ENCODE data around the gene PMM2.
"Not testable (repeated sequence)": the region's sequence is repeated elsewhere in the genome, so short reads cannot be mapped to it uniquely, and the experiment has no call there.

The PMM2 gene

DNA sequence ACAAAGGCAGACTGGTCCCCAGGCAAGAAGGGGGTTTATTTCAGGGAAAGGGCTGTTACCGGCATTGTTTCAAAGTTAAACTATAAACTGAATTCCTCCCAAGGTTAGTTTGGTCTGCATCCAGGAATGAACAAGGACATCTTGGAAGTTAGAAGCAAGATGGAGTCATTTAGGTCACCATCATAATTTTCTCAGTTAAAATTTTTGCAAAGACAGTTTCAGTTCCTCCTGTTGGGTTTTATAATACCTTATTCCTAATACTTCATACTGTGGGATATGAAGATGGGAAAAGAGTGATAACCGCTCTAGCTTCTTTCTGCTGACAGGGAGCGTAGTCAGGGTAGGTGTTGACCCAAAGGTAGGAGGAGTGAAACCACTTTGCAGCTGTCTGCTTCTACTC, 24.8 kb downstream of the PMM2 start:
- no peak for DNase-seq

DNA sequence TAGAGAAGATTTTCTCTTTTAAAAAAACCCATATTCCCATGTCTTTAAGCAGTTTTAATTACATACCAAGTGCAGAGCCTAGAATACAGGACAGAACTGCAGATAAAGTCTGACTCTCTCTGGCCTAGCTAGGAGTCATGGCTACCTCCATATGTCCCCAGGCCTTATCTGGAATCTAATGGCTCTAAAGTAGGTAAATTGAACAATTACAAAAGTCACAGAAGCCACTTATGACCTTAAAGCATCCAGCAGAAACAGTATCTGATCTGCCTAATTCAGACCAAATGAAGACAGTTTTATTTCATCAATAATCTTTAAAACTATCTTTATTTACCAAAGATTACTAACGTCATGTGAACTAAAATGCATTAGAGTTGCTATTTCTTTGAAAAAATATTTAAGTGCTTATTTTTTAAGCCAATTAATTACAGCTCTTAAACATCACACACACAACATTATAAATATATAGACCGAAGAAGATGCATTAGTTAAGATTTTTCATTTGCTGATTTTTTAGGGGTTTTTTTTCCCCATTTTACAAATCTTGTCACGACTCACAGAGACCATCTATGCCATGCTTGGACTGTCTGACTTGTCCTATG, 28.7 kb downstream of the PMM2 start:
- no peak for DNase-seq

DNA sequence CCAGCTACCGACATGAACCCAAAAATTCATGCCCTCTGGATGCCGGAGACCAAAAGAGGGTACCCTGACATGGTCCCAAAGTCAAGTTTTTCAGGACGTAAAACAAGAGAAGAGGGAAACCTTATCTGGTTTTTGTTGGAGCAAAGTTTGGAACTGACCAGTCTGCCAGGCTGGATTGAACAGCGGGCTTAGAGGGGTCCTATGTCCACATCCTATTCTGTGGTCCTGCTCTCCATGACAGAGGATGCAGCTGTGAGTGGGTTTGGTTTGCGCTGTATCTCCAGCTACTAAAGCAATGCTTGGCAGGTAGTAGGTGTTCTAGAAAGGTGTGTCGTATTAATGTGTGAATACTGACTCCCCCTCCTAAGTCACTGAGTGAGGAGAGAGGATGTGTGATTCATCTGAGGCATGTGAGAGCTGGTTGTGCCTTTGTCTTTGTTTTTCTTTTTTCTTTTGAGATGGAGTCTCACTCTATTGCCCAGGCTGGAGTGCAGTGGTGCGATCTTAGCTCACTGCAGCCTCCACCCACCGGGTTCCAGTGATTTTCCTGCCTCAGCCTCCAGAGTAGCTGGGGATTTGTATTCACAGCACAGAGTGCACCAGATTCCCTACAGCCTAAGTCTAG, 31.0 kb downstream of the PMM2 start:
- DNase-seq, result no peak

DNA sequence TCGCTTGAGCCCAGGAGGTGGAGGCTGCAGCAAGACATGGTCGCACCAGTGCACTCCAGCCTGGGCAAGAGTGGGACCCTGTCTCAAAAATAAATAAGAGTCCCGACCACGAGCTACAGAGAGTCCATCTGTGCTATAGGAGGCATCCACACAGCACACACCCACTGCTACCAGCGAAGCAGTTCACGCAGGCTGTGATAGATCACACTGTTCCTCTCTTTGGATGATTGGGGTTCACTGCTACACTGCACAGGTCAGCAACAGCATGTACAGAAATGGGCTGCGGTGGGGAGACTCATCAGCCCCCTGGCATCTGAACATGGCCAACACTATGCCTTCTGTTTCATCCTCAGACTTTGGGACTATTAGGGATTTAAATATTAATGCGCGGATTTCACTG, 33.8 kb downstream of the PMM2 start:
- no peak for DNase-seq

DNA sequence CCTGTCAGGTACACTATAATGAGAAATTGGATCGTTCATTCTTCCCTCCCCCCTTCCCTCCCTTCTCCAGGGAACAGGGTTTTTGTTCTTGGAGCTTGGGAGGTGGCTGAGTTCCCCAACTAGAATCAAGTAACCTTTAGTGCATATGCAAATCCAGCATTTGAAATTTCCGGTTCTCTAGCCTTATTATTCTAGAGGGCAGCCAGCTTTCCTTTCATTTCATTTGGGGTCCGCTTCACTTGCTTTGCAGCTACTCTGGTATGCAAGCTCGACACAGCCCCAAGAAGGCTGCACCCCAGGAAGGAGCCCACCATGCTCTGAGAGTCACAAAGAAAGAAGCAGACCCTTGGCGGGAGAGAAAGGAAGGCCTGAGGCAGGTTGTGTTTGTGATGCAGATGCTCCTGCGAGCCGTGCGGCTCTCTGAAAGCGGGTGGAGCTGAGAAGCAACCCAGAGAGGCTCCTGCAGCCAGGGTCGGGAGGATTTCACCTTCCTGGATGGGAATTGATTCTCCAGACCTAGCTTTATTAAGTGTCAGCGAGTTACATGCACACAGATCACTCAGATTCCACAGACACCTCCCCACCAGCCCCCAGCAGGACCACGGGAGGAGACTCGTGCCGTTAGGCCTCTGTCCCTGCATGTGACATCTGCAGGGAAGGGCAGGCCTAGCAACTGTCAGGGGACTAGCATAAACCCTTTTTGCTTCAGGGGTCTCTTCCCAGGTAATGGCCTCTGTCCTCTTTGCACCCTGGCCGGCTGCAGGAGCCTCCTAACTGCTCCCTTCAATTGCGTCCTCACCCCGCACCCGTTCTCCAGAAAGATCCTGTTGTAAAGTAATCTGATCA, 34.5 kb downstream of the PMM2 start:
- no peak for DNase-seq

DNA sequence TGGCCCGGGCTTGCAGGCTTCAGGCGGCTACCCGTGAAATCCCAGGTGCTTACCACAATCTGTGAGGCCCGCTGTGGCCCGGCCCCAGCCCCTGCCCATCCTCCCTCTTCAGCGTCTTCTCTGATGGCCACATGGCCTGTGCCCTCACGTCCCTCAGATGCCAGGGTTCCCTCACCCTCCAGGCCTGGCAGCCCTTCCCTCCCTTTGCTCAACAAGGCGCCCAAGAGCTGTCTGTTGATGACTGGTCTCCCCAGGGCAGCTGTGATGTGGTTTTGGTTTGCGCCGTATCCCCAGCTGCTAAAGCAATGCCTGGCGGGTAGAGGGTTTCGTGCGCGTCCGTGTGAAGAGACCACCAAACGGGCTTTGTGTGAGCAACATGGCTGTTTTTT, 35.1 kb downstream of the PMM2 start:
- no peak for DNase-seq

DNA sequence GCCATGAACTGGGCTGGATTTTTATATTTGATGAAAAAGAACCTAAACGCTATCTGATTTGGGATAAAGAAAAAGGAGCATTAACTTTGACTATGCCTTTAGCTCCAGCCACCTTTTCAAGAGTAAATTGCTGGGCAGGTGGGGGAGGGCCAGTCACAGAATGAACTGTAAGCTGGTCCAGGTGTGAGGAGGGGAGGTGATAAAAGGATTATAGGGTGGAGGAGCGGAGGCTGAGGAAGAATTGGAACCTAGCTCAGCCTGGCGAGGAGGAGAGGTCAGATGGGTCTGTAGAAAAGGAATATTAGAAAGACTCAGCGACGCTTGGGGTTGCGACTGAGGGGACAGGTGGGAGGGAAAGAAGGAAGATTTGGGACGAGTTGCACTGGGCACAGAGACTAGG, 39.2 kb downstream of the PMM2 start:
- DNase-seq, result not testable (repeated sequence)

DNA sequence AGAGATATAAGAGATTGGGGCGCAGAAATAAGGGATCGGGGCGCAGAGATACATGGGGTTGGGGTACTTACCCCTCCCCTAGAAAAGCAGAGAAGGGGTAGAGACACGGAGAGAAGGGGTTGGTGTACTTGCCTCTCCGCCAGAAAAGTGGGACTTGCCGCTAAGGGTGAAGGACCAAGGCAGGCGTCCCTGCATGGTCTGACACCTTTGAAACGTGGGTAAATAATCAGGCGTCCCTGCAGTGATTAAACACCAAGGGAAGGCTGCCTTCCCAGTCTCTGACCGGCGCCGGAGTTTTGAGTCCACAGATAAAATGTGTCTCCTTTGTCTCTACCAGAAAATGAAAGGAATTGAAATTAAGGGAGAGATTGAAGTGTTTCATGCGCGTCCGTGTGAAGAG, 40.0 kb downstream of the PMM2 start:
- DNase-seq, result not testable (repeated sequence)

DNA sequence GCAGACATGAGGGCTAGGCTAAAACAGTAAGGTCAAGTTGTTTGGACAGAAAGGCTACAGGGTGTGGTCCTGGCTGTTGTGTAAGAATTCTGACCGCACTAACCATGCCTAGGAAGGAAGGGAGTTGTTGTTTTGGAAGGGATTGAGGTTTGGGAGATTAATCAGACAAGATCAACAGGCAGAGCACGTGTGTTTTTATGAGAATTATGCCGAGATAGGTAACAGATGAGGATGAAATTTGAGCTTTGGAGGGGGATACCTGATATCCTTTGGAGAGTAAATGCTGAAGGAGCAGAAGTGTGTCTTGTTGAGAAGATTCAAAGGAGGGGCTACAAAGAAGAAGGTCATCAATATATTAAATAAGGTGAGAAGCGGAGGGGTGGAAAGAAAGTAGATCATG, 44.4 kb downstream of the PMM2 start:
- not testable (repeated sequence) for DNase-seq

DNA sequence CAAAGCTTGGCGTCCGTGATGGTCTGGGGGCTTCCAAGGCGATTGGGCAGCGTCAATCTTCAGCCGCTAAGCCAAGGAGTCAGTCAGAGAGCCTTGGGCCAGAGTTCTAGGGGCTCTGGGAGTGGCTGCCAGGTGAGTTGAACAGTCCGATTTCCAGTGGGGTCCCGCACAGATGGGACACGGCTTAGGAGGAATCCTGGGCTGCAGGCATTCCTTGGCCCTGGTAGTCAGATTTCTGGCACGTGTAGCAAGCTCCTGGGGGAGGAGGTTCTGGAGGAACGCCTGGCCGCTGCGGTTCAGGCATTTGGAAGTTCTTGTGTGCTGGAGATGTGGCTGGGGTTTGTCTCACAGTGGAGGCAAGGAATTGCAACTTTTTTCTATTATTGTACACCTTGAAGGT, 45.7 kb downstream of the PMM2 start:
- not testable (repeated sequence) for DNase-seq

DNA sequence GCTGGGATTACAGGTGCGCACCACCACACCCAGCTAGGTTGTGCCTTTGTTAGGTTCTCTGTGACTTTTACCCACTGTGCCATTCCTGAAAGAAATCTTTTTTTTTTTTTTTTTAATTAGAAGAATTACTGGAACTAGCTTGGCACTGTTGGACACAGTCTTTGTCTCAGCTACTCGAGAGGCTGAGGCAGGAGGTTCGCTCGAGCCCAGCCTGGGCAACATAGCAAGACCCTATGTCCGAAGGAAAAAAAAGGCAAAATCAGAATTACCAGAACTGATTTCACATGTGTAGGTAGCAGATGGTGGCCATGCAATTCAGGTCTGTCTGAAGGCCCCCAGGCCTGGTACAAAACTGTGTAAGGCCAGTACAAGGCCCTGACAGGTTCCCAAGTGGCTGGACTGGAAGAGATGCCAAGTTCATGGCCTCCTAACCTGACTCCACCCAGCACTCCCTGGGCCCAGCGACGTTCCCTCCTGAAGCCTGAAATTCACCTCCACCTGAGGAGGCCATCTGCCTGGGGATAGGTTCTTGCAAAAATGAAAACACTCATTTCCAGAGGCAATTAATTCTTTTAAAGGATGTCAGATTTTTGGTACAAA, 48.2 kb downstream of the PMM2 start:
- no peak for DNase-seq

DNA sequence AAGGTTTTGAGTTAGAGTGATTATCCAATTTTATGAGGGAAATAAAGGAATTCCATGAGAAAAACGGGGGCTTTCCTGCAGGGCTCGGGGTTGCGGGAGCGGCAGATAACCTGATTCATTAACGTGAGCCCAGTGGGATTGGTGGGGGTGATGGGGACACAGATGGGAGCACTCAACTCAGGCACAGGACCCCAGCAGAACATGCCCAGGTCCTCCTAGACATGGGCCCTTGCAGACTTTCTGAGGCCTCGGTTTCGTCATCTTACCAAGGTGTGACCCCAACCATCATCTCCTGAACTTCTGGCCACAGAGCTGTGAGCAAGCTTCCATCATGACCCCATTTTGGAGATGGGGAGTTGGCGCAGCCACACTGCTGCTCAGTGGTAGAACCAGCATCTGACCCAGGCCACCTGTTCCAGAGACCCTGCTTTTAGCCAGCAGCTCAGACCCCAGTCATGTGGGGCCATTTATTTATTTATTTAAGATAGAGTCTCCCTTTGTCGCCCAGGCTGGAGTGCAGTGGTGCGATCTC, 48.8 kb downstream of the PMM2 start:
- no peak for DNase-seq

DNA sequence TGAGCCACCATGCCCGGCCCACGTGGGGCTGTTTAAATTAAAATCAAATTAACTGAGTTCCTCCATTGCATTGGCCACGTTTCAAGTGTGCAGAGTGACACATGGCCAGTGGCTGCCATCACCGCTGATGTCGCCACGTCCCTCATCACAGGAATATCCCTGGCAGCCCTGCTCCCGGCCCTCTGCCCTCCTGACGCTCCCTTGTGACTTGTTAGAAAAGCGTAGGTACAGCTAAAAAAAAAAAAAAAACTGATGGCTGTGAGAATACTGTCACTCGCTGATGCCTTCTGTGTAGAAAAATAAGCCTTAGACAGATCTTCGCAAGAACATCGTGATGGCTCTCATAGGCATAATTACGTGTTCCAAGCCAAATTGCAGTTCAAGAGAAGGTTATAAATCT, 49.5 kb downstream of the PMM2 start:
- no peak for DNase-seq

DNA sequence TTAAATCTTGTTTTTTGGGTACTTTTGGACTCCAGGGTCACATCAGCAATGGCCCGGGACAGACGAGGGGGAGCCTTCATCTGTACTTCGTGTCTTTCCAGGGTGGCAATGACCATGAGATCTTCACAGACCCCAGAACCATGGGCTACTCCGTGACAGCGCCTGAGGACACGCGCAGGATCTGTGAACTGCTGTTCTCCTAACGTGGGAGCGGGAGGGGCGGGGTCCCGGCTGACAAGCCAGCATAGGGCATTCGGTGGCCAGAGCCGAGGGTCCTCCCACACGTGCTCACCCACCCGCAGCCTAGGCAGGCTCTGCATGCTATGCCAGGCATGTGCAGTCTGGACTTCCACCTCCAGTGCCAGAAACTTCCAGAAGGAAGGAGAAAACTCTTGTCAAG, 50.0 kb downstream of the PMM2 start:
- no peak for DNase-seq

DNA sequence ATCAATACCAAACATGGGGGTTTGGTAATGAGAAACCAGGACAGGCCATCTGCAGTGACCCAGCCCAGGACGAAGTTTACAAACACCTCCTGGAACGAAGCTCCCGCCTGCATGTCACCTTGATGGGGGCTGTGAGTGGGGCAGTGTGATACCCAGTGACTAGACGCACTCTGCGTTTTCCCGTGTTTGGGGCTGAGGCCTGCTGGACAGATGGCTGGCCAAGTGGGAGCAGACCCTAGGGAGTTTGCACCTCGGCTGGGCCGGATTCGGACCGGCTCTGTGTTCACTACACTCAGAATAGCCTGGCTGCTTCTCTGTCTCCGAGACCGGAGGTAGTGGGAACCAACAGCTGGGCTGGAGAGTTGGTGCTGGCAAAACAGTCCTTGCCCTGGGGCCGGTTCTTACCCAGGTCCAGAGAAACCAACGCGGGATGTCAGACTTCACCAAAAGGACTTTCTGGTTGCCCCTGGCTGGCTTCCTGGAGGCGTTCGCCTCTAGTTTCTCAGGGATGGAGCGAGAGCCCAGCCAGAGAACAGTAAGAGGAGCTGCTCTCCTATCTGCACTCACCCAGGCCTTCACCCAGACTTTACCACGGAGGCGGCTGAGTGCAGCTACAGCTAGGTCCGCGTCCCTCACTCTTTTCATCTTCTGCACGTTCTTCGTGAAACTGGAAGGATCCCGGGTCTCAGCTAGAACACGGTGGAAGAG, 50.7 kb downstream of the PMM2 start:
- no peak for DNase-seq

DNA sequence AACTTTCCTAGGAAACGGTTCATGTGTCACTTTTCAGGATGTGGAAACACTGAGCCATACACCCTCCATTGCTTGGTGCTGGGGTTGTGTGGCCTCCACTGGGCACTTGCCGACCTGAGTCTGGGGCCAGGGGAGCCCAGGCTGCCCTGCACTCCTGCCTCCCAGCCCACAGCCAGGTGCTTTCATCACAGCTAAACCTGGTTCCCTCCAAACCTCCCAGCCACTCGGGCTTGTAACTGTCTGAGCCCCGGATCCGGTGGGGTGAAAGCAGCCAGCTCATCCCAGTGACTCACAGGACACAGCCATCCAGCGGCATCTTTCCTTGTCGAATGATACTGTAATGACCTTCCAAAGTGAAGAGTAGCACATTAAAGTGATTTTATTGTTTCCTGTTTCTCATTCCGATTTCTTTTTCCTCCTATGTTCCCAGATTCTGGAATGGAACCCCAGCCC, 51.3 kb downstream of the PMM2 start:
- DNase-seq, result no peak

DNA sequence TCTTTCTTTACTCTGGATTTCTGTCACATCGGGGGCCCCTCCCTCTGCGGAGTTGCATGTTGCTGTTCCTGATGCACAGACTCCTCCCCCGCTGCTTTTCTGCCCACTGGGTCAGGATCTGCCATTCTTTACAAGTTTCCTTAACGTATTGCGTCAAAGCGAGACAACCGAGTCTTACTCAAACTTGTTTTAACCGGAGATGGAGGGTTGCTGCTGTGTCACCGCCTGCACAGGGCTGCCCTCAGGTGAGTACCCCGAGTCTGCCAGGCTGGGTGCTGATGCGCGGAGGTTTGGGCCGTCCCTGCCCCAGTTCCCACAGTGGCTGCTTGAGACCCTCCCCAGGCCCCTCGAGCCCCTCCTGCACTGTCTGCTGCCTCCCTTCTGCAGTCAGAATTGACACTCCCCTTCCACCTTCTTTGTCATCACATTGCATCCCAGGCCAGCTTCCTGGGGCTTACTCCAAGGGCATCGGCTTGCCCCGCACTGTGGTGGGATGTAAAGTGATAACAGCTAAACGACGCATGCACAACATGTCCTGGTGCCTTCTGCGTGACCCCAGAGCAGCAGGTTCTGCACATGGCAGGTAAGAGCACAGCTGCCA, 51.9 kb downstream of the PMM2 start:
- no peak for DNase-seq

DNA sequence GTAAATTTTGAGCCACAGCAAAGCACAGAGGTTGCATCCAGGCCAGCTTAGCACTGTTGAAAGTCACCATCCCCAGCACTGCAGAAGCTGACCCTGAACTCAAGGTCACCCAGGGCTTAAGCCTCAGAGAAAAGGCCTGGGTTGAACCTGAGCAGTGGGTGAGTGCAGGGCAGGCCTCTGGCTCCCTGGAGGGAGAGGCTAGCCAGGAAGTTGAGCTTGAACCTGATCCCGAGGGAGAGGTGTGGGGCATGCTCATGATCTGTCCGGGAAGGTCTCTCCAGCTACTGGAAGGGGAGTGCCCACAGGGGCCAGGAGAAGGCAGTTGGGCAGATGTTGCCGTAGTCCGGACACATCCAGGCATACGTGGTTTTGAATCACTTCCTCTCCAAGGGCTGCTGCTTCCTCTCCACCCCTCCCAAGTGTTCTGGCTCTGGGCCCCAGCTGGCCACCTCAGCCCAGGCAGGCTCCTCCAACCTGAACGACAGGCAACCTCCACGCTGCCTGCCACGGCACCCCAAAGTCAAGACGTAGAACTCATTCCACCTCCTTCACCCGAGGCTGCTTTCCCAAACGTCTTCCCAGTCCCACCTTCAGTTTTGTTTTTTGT, 52.7 kb downstream of the PMM2 start:
- no peak for DNase-seq

DNA sequence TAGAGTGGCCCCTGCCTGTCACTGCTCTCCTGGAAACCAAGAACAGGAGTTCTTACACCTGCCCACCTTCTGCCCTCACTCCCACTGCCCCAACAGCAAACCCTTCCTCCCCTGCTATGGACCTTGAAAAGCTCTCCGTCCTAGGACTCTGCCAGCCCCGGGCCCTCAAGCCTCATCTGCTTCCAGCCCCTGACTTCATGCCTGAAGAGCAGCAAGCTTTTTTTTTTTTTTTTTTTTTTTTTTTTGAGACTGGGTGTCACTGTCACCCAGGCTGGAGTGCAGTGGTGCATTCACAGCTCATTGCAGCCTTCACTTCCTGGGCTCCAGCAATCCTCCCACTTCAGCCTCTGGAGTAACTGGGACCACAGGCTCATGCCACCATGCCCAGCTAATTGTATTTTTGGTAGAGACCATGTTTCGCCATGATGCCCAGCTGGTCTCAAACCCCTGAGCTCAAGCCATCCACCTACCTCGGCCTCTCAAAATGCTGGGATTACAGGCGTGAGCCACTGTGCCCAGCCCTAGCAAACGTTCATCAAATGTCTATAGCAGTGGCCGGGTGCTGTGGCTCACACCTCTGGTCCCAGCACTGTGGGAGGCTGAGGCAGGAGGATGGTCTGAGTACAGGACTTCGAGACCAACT, 54.2 kb downstream of the PMM2 start:
- no peak for DNase-seq

DNA sequence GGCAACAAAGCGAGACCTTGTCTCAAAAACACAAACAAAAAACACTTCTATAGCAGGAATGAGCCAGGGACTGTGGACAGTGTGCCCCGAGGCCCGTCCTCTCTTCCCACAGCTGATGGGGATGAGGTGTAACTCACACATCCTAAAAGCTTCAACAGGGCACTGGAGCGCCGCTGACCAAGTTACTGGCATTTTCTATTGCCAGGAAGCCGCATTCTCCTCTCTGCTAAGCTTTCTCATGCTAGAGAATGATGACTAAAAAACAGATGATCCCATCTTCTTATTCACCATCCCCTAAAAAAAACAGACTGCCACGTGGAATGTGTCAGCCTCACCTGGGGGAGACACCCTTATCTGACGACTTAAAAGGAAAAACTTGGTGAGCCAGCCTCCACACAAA, 54.9 kb downstream of the PMM2 start:
- DNase-seq, result no peak

DNA sequence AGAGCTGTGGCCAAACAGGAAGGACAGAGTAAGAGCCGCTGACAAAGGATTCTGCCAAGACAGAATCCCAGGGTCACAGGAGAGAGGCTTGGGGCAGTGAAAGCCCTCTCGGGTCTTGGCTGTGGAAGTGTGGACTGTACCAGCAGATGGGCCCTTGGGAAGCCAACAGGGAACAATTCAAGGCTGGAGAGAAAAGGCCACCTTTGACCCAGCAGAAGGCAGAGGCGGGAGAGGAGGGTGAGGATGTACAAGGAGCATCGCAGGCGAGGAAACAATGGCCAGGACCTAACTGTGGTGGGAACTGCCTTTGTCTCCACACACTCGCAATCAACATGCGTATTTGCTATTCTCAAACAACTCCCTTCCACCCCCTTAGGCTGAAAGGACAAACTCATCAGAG, 55.5 kb downstream of the PMM2 start:
- no peak for DNase-seq

DNA sequence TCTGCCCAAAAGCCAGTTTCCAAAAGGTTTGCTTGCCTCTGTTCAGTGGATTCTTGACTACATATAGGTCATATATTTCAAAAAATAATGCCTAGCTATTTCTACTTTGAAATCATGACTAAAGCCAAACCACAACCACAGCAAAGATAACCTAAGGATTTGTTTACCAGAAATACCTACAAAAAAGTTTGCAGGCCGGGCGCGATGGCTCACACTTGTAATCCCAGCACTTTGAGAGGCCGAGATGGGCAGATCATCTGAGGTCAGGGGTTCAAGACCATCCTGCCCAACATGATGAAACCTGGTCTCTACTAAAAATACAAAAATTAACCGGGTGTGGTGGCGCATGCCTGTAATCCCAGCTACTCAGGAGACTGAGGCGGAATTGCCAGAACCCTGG, 56.0 kb downstream of the PMM2 start:
- DNase-seq, result no peak
